PC-3 (cell line): ENCODE measurements around the gene EIF5AL1. TPM values are rescaled to one million over a fixed set of nuclear protein-coding genes. Genes with fewer than 3 reads are reported as not detected.

Experiments
- ATAC-seq: fragments of 200-7000 bp; cut with Tn5 transposase; 2 replicates; pipeline ENCODE4 v1.9.1; 2020; ENCODE audit warnings: mild to moderate bottlenecking, moderate library complexity
- BruUV-seq: library from RNA; stranded (reverse); fragments of 400-500 nt; replicated peaks from 2 replicates; lab custom pipeline; 2021; lab: Mats Ljungman, UMichigan
- CTCF ChIA-PET: fragments of 300-600 bp; sonication (Branson Sonifier 250); formaldehyde crosslinking; loops from one replicate; lab custom pipeline; 2022; ENCODE audit warnings: antibody characterized with exemption; lab: Charles Lee
- POLR2A ChIA-PET: fragments of 300-600 bp; sonication (Branson Sonifier 250); formaldehyde crosslinking; loops from one replicate; lab custom pipeline; 2022; ENCODE audit warnings: antibody characterized with exemption; ENCODE audit not compliant: unreplicated experiment; lab: Charles Lee
- DNase-seq: peaks from one replicate; pipeline ENCODE4 v3.0.0-alpha.2; 2015
- H2AFZ ChIP-seq: fragments of 300-600 bp; sonication (generic); 2 replicates; pipeline ENCODE4 v1.6.0; 2016; ENCODE audit warnings: antibody characterized with exemption, low read length
- H3F3A ChIP-seq: fragments of 300-600 bp; sonication (generic); one replicate; pipeline ENCODE4 v1.6.0; 2017; ENCODE audit warnings: antibody characterized with exemption, low read length, control low read depth, mild to moderate bottlenecking; ENCODE audit not compliant: unreplicated experiment
- H3K27ac ChIP-seq: fragments of 300-600 bp; sonication (generic); 2 replicates; pipeline ENCODE4 v1.5.1; 2016; ENCODE audit warnings: mild to moderate bottlenecking, low read length
- H3K27me3 ChIP-seq: fragments of 300-600 bp; sonication (generic); 2 replicates; pipeline ENCODE4 v1.6.1; 2016; ENCODE audit warnings: low read length, mixed read lengths
- H3K36me3 ChIP-seq: fragments of 300-600 bp; sonication (generic); 2 replicates; pipeline ENCODE4 v1.6.1; 2016; ENCODE audit warnings: low read depth, mixed run types, low read length, mixed read lengths
- H3K4me1 ChIP-seq: fragments of 300-600 bp; sonication (generic); 2 replicates; pipeline ENCODE4 v1.5.1; 2016; ENCODE audit warnings: low read length; ENCODE audit not compliant: insufficient read depth
- H3K4me2 ChIP-seq: fragments of 300-600 bp; sonication (generic); 2 replicates; pipeline ENCODE4 v1.6.0; 2016; ENCODE audit warnings: low read length
- H3K4me3 ChIP-seq: fragments of 300-600 bp; sonication (generic); 2 replicates; pipeline ENCODE4 v1.5.1; 2016; ENCODE audit warnings: mild to moderate bottlenecking, low read length, mixed read lengths
- H3K79me2 ChIP-seq: fragments of 300-600 bp; sonication (generic); 2 replicates; pipeline ENCODE4 v1.6.1; 2017; ENCODE audit warnings: low read length, mixed read lengths
- H3K9ac ChIP-seq: fragments of 300-600 bp; sonication (generic); 2 replicates; pipeline ENCODE4 v1.6.0; 2016; ENCODE audit warnings: mild to moderate bottlenecking, low read length
- H3K9me2 ChIP-seq: fragments of 300-600 bp; sonication (generic); replicated peaks from 2 replicates; pipeline ENCODE4 v1.6.1; 2016; ENCODE audit warnings: mixed run types, low read length, mixed read lengths
- H3K9me3 ChIP-seq: fragments of 300-600 bp; sonication (generic); 2 replicates; pipeline ENCODE4 v1.6.1; 2016; ENCODE audit warnings: low read length, mixed read lengths
- H4K20me1 ChIP-seq: fragments of 300-600 bp; sonication (generic); 2 replicates; pipeline ENCODE4 v1.6.1; 2016; ENCODE audit warnings: low read length, mixed read lengths
- CTCF ChIP-seq: fragments of 300-600 bp; sonication (generic); conservative IDR thresholded peaks from 2 replicates; pipeline ENCODE4 v1.5.1; 2017; ENCODE audit warnings: antibody characterized with exemption, low read depth, mild to moderate bottlenecking, low read length
- EZH2 ChIP-seq: fragments of 300-600 bp; sonication (generic); IDR thresholded peaks from one replicate; pipeline ENCODE4 v1.6.1; 2017; ENCODE audit warnings: antibody characterized with exemption, mild to moderate bottlenecking, low read length; ENCODE audit not compliant: unreplicated experiment
- EZH2phosphoT487 ChIP-seq: fragments of 300-600 bp; sonication (generic); IDR thresholded peaks from 2 replicates; pipeline ENCODE4 v1.6.1; 2018; ENCODE audit warnings: mild to moderate bottlenecking, antibody characterized with exemption, low read length, borderline replicate concordance
- intact Hi-C: fragments of 100-400 bp; cut with micrococcal nuclease; formaldehyde crosslinking; loops from 2 replicates; pipeline ENCODE4 v1.9.0; 2023
- total RNA-seq: library from RNA; depleted of rRNA; stranded (reverse); fragments of >200 nt; gene quantifications from 2 replicates; pipeline ENCODE4 v1.2.3, GENCODE V29; 2014

EIF5AL1 gene
- total RNA-seq, 1 experiment from 2014 or later, result 0.51 TPM

GRCh38 chr10:79468015-79468560 is 44.2 kb upstream of the EIF5AL1 start:
- H4K20me1 ChIP-seq, result no peaks in the 10 kb centered on the region
- DNase-seq, result no peak
- ATAC-seq, result peak; percentile 11
- no peaks in the 10 kb centered on the region for H3K79me2 ChIP-seq
- H2AFZ ChIP-seq, result peak overlapping the region; percentile 21
- no peak overlapping the region for H3K4me3 ChIP-seq
- H3K9me3 ChIP-seq, result no peaks in the 10 kb centered on the region
- POLR2A ChIA-PET, result interaction anchor here (0.7 kb wide), 1 partner anchor 76 kb away, joined by 3 read pairs; no protein-coding TSS in a partner anchor
- TF ChIP-seq CTCF (no peak; the same call in 1 of the 2 replicates), EZH2 (no peak), EZH2phosphoT487 (no peak)
- BruUV-seq, result no TSS peak
- no peaks in the 10 kb centered on the region for H3K36me3 ChIP-seq
- H3K9ac ChIP-seq, result no peak overlapping the region
- no peak overlapping the region for H3K27ac ChIP-seq
- no peaks in the 10 kb centered on the region for H3K9me2 ChIP-seq
- no peaks in the 10 kb centered on the region for H3K27me3 ChIP-seq
- H3F3A ChIP-seq, result no peaks in the 10 kb centered on the region
- intact Hi-C loops, result no loop called here
- H3K4me2 ChIP-seq, result no peak overlapping the region
- H3K4me1 ChIP-seq, result no peaks in the 10 kb centered on the region
- CTCF ChIA-PET, result interaction anchor here (0.5 to 2.3 kb wide), 30 partner anchors 8 to 505 kb away, joined by 3 to 68 read pairs (median 6); partner anchors contain the start of gene ZCCHC24

DNA sequence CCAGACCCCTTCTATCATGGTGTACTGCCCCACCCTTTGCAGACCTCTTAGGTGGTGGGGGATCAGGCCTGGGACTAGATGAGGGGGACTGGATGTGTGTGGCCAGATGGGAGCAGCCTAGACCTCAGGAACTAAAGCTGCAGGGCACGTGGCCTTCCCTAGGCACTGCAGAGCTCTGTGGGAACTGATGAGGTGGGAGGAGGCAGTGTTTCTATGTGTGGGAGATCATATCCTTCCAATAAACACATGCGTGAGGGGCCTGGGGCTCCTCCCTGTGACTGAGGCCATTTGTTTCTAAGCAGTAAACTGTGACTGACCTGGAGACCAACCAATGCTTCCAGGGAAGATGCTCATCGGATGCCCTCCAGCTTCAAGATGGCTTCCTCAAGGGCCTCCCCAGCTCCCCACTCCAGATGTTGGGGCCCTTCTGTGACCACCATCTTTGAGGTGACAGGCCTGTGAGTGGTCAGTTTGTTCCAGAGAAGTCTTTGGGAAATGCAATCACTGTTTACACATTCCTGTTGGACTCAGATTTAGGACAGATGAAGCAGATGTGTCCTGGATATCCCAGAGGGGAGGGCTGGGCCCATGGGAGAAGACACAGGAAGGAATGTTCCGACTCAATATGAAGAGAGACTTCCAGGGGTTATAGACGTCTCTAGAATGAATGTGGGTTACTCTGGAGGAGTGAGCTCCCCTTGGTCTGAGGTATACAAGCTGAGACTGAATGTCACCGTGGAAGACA is 43.3 kb upstream of the EIF5AL1 start:
- no peak overlapping the region for H3K27ac ChIP-seq
- intact Hi-C loops, result no loop called here

More for the DNA sequence above, 43.3 kb upstream of the EIF5AL1 start:
- Histone ChIP-seq H3K4me3 (no peak overlapping the region), H3K9me3 (no peaks in the 10 kb centered on the region), H3K9ac (no peak overlapping the region), H3K79me2 (no peaks in the 10 kb centered on the region), H3K4me1 (no peaks in the 10 kb centered on the region), H3K9me2 (no peaks in the 10 kb centered on the region), H3F3A (no peaks in the 10 kb centered on the region), H3K27me3 (no peaks in the 10 kb centered on the region), H3K4me2 (no peak overlapping the region), H4K20me1 (no peaks in the 10 kb centered on the region), H2AFZ (0 out of 2 replicates have a peak overlapping the region, but pooled peaks have one; percentile 1), H3K36me3 (no peaks in the 10 kb centered on the region)
- ChIA-PET POLR2A (interaction anchor here (0.6 kb wide), 1 partner anchor 174 kb away, joined by 3 read pairs; no protein-coding TSS in a partner anchor), CTCF (interaction anchor here (0.6 to 2.3 kb wide), 5 partner anchors 15 to 118 kb away, joined by 3 to 13 read pairs (median 5); partner anchors contain the start of gene ZCCHC24)
- no peak for ATAC-seq
- no TSS peak for BruUV-seq
- DNase-seq, result no peak
- TF ChIP-seq EZH2, result no peak
- TF ChIP-seq EZH2phosphoT487, result no peak
- TF ChIP-seq CTCF, result no peak
